ENCODE results near the gene FER1L5. TPM values are rescaled to one million over a fixed set of nuclear protein-coding genes. Genes with fewer than 3 reads are reported as not detected.

Gene FER1L5
- total RNA-seq, 1 experiment from 2014 or later, result 0.91 TPM

DNA sequence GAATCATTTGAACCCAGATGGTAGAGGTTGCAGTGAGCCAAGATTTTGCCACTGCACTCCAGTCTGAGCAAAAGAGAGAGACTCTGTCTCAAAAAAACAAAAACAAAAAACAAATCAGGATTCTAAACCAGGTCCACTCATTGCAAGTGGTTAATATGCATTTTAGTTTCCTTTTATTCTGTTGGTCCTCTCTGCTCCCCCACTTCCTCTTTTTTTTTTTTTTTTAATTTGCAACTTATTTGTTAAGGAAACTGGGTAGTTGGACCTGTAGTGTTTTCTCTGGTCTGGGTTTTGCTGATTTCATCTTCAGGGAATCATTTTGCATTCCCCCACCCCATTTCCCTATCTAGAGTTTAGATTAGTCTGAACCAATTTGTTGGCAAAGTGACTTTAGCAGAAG is 14.0 kb downstream of the FER1L5 start:
- Histone ChIP-seq H3K4me3 (replicated peaks in 1 of 2; ENCODE audit: low read depth in 1 of 2, low read length in 2 of 2) (no peak overlapping the region), H3K4me1 (ENCODE audit: control insufficient read depth in 1 of 2, insufficient read depth in 2 of 2, low read length in 2 of 2) (no peaks in the 10 kb centered on the region), H4K20me1 (ENCODE audit: insufficient read depth) (no peaks in the 10 kb centered on the region), H3K4me2 (ENCODE audit: low read length) (no peak overlapping the region), H3K79me2 (ENCODE audit: insufficient read depth, low read length) (no peaks in the 10 kb centered on the region), H2AFZ (ENCODE audit: low read depth, low read length, poor library complexity, severe bottlenecking) (no peak overlapping the region), H3K27ac (ENCODE audit: low read depth, low read length) (no peak overlapping the region), H3K27me3 (ENCODE audit: insufficient read depth, low read length) (no peaks in the 10 kb centered on the region), H3K9me3 (ENCODE audit: control insufficient read depth in 1 of 2, insufficient read depth in 1 of 2, low read depth in 1 of 2, low read length in 2 of 2) (no peaks in the 10 kb centered on the region), H3K9me2 (ENCODE audit: insufficient read depth) (no peaks in the 10 kb centered on the region), H3K9ac (ENCODE audit: low read length) (no peak overlapping the region), H3K36me3 (ENCODE audit: control insufficient read depth in 1 of 2, insufficient read depth in 2 of 2, low read length in 2 of 2) (no peaks in the 10 kb centered on the region)
- no TSS peak for BruUV-seq (replicated peaks)
- POLR2A ChIA-PET, result no interaction called here
- CTCF ChIA-PET, result no interaction called here
- no peak for ATAC-seq
- TF ChIP-seq, protein P1, sequence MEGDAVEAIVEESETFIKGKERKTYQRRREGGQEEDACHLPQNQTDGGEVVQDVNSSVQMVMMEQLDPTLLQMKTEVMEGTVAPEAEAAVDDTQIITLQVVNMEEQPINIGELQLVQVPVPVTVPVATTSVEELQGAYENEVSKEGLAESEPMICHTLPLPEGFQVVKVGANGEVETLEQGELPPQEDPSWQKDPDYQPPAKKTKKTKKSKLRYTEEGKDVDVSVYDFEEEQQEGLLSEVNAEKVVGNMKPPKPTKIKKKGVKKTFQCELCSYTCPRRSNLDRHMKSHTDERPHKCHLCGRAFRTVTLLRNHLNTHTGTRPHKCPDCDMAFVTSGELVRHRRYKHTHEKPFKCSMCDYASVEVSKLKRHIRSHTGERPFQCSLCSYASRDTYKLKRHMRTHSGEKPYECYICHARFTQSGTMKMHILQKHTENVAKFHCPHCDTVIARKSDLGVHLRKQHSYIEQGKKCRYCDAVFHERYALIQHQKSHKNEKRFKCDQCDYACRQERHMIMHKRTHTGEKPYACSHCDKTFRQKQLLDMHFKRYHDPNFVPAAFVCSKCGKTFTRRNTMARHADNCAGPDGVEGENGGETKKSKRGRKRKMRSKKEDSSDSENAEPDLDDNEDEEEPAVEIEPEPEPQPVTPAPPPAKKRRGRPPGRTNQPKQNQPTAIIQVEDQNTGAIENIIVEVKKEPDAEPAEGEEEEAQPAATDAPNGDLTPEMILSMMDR (IDR thresholded peaks at IDR 0.05 in 2 of 3, conservative IDR thresholded peaks at IDR 0.05 in 1 of 3; ENCODE audit: borderline replicate concordance in 1 of 3, insufficient read depth in 1 of 3, low read depth in 2 of 3, low read length in 2 of 3), result no peak
- TF ChIP-seq SP1 (IDR thresholded peaks at IDR 0.05; ENCODE audit: low read depth) (no peak), EZH2 (IDR thresholded peaks at IDR 0.05) (no peak), EZH2phosphoT487 (IDR thresholded peaks at IDR 0.05; ENCODE audit: borderline replicate concordance) (no peak), SIN3A (IDR thresholded peaks at IDR 0.05; ENCODE audit: low read depth) (no peak), CBX3 (IDR thresholded peaks at IDR 0.05; ENCODE audit: low read depth) (no peak), ZFX (IDR thresholded peaks at IDR 0.05) (no peak), CEBPB (IDR thresholded peaks at IDR 0.05; ENCODE audit: low read depth) (no peak), EGR1 (IDR thresholded peaks at IDR 0.05; ENCODE audit: low read depth) (no peak), JUND (IDR thresholded peaks at IDR 0.05) (no peak)
- TF ChIP-seq, protein P2, sequence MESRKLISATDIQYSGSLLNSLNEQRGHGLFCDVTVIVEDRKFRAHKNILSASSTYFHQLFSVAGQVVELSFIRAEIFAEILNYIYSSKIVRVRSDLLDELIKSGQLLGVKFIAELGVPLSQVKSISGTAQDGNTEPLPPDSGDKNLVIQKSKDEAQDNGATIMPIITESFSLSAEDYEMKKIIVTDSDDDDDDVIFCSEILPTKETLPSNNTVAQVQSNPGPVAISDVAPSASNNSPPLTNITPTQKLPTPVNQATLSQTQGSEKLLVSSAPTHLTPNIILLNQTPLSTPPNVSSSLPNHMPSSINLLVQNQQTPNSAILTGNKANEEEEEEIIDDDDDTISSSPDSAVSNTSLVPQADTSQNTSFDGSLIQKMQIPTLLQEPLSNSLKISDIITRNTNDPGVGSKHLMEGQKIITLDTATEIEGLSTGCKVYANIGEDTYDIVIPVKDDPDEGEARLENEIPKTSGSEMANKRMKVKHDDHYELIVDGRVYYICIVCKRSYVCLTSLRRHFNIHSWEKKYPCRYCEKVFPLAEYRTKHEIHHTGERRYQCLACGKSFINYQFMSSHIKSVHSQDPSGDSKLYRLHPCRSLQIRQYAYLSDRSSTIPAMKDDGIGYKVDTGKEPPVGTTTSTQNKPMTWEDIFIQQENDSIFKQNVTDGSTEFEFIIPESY (IDR thresholded peaks at IDR 0.05; ENCODE audit: extremely low read depth, insufficient replicate concordance, low read length), result no peak
- TF ChIP-seq, protein P3, sequence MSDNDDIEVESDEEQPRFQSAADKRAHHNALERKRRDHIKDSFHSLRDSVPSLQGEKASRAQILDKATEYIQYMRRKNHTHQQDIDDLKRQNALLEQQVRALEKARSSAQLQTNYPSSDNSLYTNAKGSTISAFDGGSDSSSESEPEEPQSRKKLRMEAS (IDR thresholded peaks at IDR 0.05), result no peak
- TF ChIP-seq, protein P4, sequence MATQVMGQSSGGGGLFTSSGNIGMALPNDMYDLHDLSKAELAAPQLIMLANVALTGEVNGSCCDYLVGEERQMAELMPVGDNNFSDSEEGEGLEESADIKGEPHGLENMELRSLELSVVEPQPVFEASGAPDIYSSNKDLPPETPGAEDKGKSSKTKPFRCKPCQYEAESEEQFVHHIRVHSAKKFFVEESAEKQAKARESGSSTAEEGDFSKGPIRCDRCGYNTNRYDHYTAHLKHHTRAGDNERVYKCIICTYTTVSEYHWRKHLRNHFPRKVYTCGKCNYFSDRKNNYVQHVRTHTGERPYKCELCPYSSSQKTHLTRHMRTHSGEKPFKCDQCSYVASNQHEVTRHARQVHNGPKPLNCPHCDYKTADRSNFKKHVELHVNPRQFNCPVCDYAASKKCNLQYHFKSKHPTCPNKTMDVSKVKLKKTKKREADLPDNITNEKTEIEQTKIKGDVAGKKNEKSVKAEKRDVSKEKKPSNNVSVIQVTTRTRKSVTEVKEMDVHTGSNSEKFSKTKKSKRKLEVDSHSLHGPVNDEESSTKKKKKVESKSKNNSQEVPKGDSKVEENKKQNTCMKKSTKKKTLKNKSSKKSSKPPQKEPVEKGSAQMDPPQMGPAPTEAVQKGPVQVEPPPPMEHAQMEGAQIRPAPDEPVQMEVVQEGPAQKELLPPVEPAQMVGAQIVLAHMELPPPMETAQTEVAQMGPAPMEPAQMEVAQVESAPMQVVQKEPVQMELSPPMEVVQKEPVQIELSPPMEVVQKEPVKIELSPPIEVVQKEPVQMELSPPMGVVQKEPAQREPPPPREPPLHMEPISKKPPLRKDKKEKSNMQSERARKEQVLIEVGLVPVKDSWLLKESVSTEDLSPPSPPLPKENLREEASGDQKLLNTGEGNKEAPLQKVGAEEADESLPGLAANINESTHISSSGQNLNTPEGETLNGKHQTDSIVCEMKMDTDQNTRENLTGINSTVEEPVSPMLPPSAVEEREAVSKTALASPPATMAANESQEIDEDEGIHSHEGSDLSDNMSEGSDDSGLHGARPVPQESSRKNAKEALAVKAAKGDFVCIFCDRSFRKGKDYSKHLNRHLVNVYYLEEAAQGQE (IDR thresholded peaks at IDR 0.05; ENCODE audit: low read depth), result no peak
- intact Hi-C loops (cut with micrococcal nuclease), result no loop called here
- no peak for DNase-seq (ENCODE audit: low read depth, low spot score)
- RAD21 ChIA-PET (ENCODE audit: low non-redundant PET in 1 of 2, low total read pairs in 2 of 2, uncharacterized antibody in 2 of 2, unreplicated experiment in 2 of 2), result no interaction called here
